Osteoblast (primary cell): ENCODE measurements around the gene HGS. TPM values are rescaled to one million over a fixed set of nuclear protein-coding genes. Genes with fewer than 3 reads are reported as not detected.

Experiments used
- DNase-seq: peaks from one replicate; pipeline ENCODE4 v3.0.0; 2011; ENCODE audit warnings: low spot score, mixed read lengths; ENCODE audit not compliant: insufficient read length; ENCODE audit errors: missing footprints
- H2AFZ ChIP-seq: 2 replicates; pipeline ENCODE4 v1.6.0; 2011; ENCODE audit warnings: mild to moderate bottlenecking, low read length
- H3K27ac ChIP-seq: 2 replicates; pipeline ENCODE4 v1.5.1; 2011; ENCODE audit warnings: mild to moderate bottlenecking, low read depth, low read length, moderate library complexity
- H3K27me3 ChIP-seq: 2 replicates; pipeline ENCODE4 v1.6.0; 2012; ENCODE audit warnings: mild to moderate bottlenecking, control low read depth, inconsistent platforms, low read length, moderate library complexity; ENCODE audit not compliant: insufficient read depth
- H3K36me3 ChIP-seq: 2 replicates; pipeline ENCODE4 v1.5.1; 2011; ENCODE audit warnings: mild to moderate bottlenecking, low read length, control low read depth, moderate library complexity; ENCODE audit not compliant: insufficient read depth
- H3K4me1 ChIP-seq: 2 replicates; pipeline ENCODE4 v1.5.1; 2011; ENCODE audit warnings: mild to moderate bottlenecking, low read length, control low read depth, moderate library complexity; ENCODE audit not compliant: insufficient read depth
- H3K4me2 ChIP-seq: 2 replicates; pipeline ENCODE4 v1.6.0; 2011; ENCODE audit warnings: mild to moderate bottlenecking, low read length; ENCODE audit not compliant: insufficient read depth
- H3K4me3 ChIP-seq: fragments of 200-600 bp; sonication (generic); 3 replicates; pipeline ENCODE4 v1.5.1; 2012; ENCODE audit warnings: mild to moderate bottlenecking, low read length, inconsistent platforms; ENCODE audit not compliant: insufficient read depth
- H3K79me2 ChIP-seq: 2 replicates; pipeline ENCODE4 v1.6.0; 2012; ENCODE audit warnings: mild to moderate bottlenecking, low read length, control low read depth, inconsistent platforms; ENCODE audit not compliant: insufficient read depth
- H3K9me3 ChIP-seq: 2 replicates; pipeline ENCODE4 v1.5.1; 2011; ENCODE audit warnings: low read depth, low read length, control low read depth
- H4K20me1 ChIP-seq: 2 replicates; pipeline ENCODE4 v1.6.0; 2012; ENCODE audit warnings: mild to moderate bottlenecking, low read length, control low read depth; ENCODE audit not compliant: insufficient read depth
- total RNA-seq: library from RNA; depleted of rRNA; stranded (reverse); fragments of >200 nt; gene quantifications from 2 replicates; pipeline ENCODE4 v1.2.3, GENCODE V29; 2012
- TF ChIP-seq, protein P1 (sequence below): IDR thresholded peaks from 2 replicates; pipeline ENCODE4 v1.5.1; 2011; ENCODE audit warnings: mild to moderate bottlenecking, low read depth, low read length, moderate library complexity; ENCODE audit errors: extremely low read depth

The HGS gene
- total RNA-seq, 1 donor = 110 TPM

GRCh38 chr17:81710514-81711308 lies 26.9 kb downstream of the HGS start:
- Histone ChIP-seq H4K20me1 (peaks cover 12% of the 10 kb centered on the region), H2AFZ (no peak overlapping the region), H3K4me2 (peak overlapping the region; percentile 82), H3K27me3 (no peaks in the 10 kb centered on the region), H3K4me3 (peak overlapping the region; percentile 77), H3K79me2 (peaks cover 6% of the 10 kb centered on the region), H3K27ac (no peak overlapping the region), H3K36me3 (peaks cover 21% of the 10 kb centered on the region), H3K4me1 (peaks cover 27% of the 10 kb centered on the region), H3K9me3 (no peaks in the 10 kb centered on the region)
- peak; percentile 87 for DNase-seq
- TF ChIP-seq, protein P1, sequence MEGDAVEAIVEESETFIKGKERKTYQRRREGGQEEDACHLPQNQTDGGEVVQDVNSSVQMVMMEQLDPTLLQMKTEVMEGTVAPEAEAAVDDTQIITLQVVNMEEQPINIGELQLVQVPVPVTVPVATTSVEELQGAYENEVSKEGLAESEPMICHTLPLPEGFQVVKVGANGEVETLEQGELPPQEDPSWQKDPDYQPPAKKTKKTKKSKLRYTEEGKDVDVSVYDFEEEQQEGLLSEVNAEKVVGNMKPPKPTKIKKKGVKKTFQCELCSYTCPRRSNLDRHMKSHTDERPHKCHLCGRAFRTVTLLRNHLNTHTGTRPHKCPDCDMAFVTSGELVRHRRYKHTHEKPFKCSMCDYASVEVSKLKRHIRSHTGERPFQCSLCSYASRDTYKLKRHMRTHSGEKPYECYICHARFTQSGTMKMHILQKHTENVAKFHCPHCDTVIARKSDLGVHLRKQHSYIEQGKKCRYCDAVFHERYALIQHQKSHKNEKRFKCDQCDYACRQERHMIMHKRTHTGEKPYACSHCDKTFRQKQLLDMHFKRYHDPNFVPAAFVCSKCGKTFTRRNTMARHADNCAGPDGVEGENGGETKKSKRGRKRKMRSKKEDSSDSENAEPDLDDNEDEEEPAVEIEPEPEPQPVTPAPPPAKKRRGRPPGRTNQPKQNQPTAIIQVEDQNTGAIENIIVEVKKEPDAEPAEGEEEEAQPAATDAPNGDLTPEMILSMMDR = no peak

DNA sequence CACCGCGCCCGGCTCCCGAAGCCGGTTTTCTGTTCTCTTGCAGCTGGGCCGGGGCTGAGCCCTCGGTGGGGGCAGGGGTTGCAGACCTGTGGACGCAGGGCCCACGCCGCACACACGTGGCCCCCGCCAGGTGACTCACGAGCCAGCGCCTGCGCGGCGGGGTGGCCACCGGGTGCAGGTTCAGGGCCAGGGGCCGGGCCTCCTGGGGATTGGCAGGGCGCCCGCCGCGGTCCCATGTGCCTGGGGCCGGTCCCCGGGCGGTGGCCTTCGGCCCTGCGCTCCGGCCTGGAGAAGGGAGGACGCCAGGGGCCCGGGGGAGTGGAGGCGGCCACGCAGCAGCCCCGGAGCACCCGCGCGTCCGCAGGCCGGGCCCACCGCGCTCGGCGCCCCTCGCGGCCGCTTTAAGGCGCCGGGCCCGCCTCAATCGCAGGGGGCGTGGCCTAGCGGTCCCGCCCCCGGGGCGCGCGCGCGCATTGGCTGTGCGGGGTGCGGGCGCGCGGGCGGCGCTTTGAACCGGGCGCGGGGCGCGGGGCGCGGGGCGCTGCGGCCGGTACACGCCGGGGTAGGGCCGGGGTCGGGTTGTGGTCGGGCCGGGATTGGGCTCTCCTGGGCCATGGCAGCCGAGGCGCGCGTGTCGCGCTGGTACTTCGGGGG lies 28.1 kb downstream of the HGS start, which contains the start of gene SLC25A10:
SLC25A10 (plus strand) TSS at position 471 of the 654 bp plus-strand sequence; CDS start at position 614, 143 bp downstream.
- peaks cover 27% of the 10 kb centered on the region for H3K4me1 ChIP-seq
- H2AFZ ChIP-seq = peak within 1 kb of the TSS; percentile 35
- H3K27me3 ChIP-seq = no peaks in the 10 kb centered on the region
- peaks cover 3% of the 10 kb centered on the region for H3K79me2 ChIP-seq
- TF ChIP-seq, protein P1 = no peak
- H3K4me3 ChIP-seq = peak within 1 kb of the TSS; percentile 77
- H4K20me1 ChIP-seq = peaks cover 10% of the 10 kb centered on the region
- no peak within 1 kb of the TSS for H3K27ac ChIP-seq
- peak within 1 kb of the TSS; percentile 87 for H3K4me2 ChIP-seq
- DNase-seq = peak; percentile 100
- peaks cover 12% of the 10 kb centered on the region for H3K36me3 ChIP-seq
- H3K9me3 ChIP-seq = no peaks in the 10 kb centered on the region

- no peak overlapping the region for H3K27ac ChIP-seq
- H3K4me3 ChIP-seq = peak overlapping the region; percentile 77
- H3K4me1 ChIP-seq = peaks cover 27% of the 10 kb centered on the region
- peaks cover 10% of the 10 kb centered on the region for H3K36me3 ChIP-seq
- H3K79me2 ChIP-seq = peaks cover 3% of the 10 kb centered on the region
- peak overlapping the region; percentile 35 for H2AFZ ChIP-seq
- peaks cover 10% of the 10 kb centered on the region for H4K20me1 ChIP-seq
- DNase-seq = peak; percentile 99
- no peaks in the 10 kb centered on the region for H3K27me3 ChIP-seq
- TF ChIP-seq, protein P1 = no peak
- no peaks in the 10 kb centered on the region for H3K9me3 ChIP-seq
- peak overlapping the region; percentile 87 for H3K4me2 ChIP-seq
Observed at GRCh38 chr17:81712468-81713003, 28.7 kb downstream of the HGS start.
